HG02759 (cell line): Measurements from ENCODE around the gene GGACT.

ENCODE experiments used
- ATAC-seq: cut with Tn5 transposase; IDR thresholded peaks from one replicate; pipeline ENCODE4 v1.9.1; 2021; ENCODE audit warnings: mild to moderate bottlenecking, moderate library complexity; ENCODE audit not compliant: unreplicated experiment

The GGACT gene

GRCh38 chr13:100515410-100515800 is 73.2 kb downstream of the GGACT start:
- ATAC-seq: no peak

GRCh38 chr13:100514788-100515409 is 73.7 kb downstream of the GGACT start:
- peak; percentile 97 for ATAC-seq

GRCh38 chr13:100513987-100514670 is 74.5 kb downstream of the GGACT start:
- no peak for ATAC-seq

- ATAC-seq: no peak
These were observed 75.4 kb downstream of the GGACT start for GRCh38 chr13:100513171-100513570.

DNA sequence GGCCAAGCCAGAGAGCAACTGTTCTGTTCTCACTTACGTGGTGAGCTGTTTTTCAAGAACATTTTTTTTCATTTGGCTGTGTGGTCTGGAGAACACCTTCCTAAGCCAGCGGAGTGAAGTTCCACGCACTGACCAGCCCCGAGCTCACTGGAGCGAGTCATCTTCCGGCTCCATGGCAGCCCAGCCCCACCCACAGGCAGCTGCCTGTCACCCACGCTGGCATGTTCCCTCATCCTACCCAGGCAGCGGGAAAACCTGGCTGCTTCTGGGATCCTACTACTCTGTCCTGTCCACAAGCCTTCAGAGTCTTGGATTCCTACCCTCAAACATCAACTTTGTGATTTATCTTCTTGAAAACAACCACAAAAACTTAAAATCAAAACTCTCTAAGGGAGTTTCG is 76.2 kb downstream of the GGACT start:
- ATAC-seq: no peak

- no peak for ATAC-seq
These were observed 77.1 kb downstream of the GGACT start for GRCh38 chr13:100511466-100511865.

DNA sequence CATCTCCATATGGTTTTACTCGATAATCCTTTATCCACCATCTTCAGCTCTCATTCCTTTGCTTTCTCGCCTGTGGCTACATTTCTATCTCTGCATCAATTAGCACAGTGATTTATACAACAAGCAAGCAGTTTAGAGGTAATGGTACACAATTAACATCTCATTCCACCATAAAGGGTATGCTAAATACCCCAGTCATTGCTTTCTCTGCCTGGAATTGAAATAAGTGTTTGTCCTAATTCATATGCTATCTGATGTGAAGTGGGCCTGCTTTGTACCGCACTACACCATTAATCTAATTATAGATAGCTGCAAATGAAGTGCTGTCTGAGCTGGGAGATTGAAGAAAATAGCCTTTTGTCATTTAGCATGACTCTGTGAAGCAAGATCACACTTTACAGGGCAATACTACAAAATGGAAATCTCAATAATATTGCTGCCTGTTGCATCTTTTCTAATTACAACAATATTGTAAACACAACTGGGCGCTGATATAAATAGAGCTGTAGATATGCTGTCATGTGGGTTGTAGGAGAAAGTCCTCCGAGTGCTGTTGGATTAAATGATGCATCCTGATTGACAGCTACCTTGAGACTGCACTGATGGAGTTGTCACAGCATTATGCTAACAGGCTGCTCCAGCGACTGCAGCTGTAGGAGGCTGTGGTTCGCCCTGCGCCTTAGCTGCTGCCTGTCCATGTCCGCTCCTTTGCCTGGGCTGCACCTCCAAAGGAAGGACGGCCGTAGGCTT is 78.2 kb downstream of the GGACT start:
- no peak for ATAC-seq

DNA sequence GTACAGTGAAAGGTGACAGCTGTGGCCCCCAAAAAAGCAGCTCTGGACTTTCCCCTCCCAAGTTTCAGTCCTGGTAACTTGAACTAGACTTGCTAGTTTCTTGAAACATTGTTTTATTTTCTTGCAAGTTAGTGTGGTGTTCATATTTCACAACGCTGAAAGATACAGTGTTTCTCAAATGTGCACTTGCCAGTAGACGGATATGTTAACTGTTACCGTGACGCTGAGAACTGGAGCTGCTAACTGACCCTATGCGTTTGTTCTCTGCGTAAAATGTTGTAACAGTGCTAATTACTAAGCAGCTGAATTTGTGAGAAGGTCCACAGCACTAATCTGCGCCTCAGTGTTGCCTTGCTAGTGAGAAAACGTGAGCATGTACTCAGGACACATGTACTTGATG is 79.6 kb downstream of the GGACT start:
- no peak for ATAC-seq

GRCh38 chr13:100508455-100508854 is 80.1 kb downstream of the GGACT start:
- no peak for ATAC-seq

DNA sequence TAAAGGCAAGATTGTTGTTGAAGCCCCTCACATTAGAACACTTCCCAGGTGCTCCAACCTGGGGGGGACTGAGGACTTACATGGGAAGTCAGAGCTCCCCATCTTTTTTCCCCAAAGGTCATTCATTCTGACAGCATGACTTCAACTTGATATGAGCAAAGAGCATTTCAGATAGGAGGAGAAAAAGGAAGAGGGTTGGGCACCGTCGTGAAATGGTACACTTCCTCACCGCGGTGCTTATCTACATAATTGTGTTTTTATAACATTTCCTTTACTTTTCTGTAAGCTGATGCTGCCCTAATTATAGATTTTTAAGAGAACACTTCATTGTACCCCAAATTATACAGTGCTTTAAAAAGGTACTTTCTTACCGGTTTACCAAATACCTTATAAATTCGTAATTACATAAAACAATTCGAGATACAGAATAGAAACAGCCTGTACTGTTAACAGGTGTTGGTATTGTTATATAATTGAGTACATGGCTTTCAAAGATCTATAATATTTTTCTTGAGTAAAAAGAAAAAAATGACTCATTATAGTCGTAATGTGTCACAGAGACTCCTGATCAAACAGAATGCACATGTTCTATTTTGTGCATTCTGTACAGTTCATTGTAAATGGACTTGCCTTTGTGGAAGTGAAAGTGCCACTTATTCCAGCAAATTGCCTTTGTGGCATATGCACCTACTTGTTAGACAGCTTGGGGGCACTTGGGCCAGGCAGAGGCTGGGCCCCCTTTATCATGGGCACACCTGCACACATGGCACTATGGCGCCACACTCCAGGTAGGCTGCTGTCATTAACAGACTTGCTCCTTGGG is 81.8 kb downstream of the GGACT start:
- ATAC-seq: peak; percentile 53

DNA sequence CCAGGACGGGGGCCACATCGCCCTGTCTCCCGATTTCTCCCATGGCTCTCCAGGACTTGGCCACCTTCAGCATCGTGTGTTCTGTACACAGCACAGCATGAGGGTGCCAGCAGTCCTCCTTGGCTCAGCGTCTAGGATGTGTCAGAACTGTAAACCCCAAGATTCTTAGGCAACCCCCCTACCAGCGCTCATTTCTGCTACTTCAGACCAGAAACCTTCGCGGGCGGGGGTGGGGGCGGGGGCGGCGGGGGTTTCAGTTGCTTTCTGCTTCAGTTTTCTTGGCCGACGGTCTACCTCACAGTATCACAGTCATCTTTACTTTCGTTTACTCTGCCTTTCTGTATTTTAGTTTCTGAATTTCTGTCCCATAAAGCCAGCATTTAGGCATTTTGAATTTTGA is 82.4 kb downstream of the GGACT start:
- peak; percentile 54 for ATAC-seq

DNA sequence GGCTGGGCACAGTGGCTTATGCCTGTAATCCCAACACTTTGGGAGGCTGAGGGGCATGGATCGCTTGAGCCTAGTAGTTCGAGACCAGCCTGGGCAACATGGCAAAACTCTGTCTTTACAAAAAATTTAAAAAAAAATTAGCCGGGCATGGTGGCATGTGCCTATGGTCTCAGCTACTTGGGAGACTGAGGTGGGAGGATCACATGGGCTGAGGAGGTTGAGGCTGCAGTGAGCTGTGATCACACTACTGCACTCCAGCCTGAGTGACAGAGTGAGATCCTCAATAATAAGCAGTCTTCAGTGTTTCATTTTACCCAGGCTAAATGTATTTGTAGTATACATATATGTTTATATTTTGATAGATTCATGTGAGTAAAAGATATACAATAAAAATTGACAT is 85.0 kb downstream of the GGACT start:
- no peak for ATAC-seq

- no peak for ATAC-seq
These were observed 86.1 kb downstream of the GGACT start for GRCh38 chr13:100502446-100502845.

DNA sequence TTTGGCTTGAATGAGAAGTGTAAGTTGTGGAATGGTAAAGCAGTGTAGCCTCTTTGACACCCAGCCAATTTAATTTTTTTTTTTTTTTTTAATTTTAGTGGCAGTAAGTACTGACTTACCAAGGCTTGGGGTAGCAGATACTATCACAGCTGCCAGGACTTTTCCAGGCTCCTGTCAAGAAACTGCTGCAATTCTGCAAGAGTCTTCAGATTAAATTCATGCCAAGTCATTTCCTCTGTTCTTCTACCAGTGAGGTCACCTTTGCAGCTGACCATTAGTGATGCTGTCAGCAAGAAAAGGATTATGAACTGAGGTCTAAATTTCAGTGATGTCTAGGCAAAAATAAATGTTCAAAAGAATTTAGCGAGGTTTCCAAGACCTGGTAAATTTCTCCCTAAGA is 91.2 kb downstream of the GGACT start:
- ATAC-seq: no peak

GRCh38 chr13:100495455-100495854 is 93.1 kb downstream of the GGACT start:
- ATAC-seq: no peak

- no peak for ATAC-seq
These were observed 95.2 kb downstream of the GGACT start for GRCh38 chr13:100493418-100493817.

- ATAC-seq: no peak
These were observed 97.3 kb downstream of the GGACT start for GRCh38 chr13:100491164-100491842.

- ATAC-seq: no peak
These were observed 97.9 kb downstream of the GGACT start for GRCh38 chr13:100490692-100491091.

- no peak for ATAC-seq
These were observed 103.3 kb downstream of the GGACT start for GRCh38 chr13:100485265-100485664.

GRCh38 chr13:100484702-100485101 is 103.9 kb downstream of the GGACT start:
- no peak for ATAC-seq
